Neural crest cell (in vitro differentiated cells): ENCODE data around the gene AZIN2. TPM values are rescaled to one million over a fixed set of nuclear protein-coding genes. Genes with fewer than 3 reads are reported as not detected.
"Not testable (repeated sequence)": the region's sequence is repeated elsewhere in the genome, so short reads cannot be mapped to it uniquely, and the experiment has no call there.

ENCODE experiments used
- DNase-seq: peaks from one replicate; pipeline ENCODE4 v3.0.0; 2021; ENCODE audit warnings: low read depth, mixed read lengths, low spot score
- H3K27ac Mint-ChIP-seq: one replicate; pipeline ENCODE4 v1.8.0; 2021; ENCODE audit warnings: mild to moderate bottlenecking, mixed read lengths; ENCODE audit not compliant: unreplicated experiment
- H3K27me3 Mint-ChIP-seq: 2 replicates; pipeline ENCODE4 v1.8.0; 2021; ENCODE audit warnings: low read depth, mild to moderate bottlenecking, mixed read lengths
- H3K36me3 Mint-ChIP-seq: 2 replicates; pipeline ENCODE4 v1.8.0; 2021; ENCODE audit warnings: low read depth, mild to moderate bottlenecking, mixed read lengths
- H3K4me1 Mint-ChIP-seq: 2 replicates; pipeline ENCODE4 v1.8.0; 2021; ENCODE audit warnings: mixed read lengths
- H3K4me3 Mint-ChIP-seq: one replicate; pipeline ENCODE4 v1.8.0; 2021; ENCODE audit warnings: mild to moderate bottlenecking, mixed read lengths
- H3K9me3 Mint-ChIP-seq: 2 replicates; pipeline ENCODE4 v1.8.0; 2021; ENCODE audit warnings: mixed read lengths
- CTCF ChIP-seq: fragments of 200-600 bp; sonication (generic); conservative IDR thresholded peaks from 2 replicates; pipeline ENCODE4 v1.5.0; 2021; ENCODE audit warnings: antibody characterized with exemption, mild to moderate bottlenecking
- total RNA-seq: library from RNA; stranded (reverse); gene quantifications from 2 replicates; pipeline ENCODE4 v1.2.1, GENCODE V29; 2021

Gene AZIN2
- total RNA-seq, 1 donor from 2014 or later, result 8.1 TPM

GRCh38 chr1:33097137-33097611, 16.2 kb downstream of the AZIN2 start:
- Mint-ChIP-seq H3K4me1 (peaks cover 17% of the 10 kb centered on the region), H3K9me3 (no peaks in the 10 kb centered on the region), H3K27me3 (no peaks in the 10 kb centered on the region), H3K36me3 (peaks cover 3% of the 10 kb centered on the region), H3K4me3 (no peak overlapping the region), H3K27ac (peak overlapping the region; percentile 35)
- no peak for TF ChIP-seq CTCF
- DNase-seq, result no peak

- H3K4me1 Mint-ChIP-seq, result peaks cover 12% of the 10 kb centered on the region
- no peak for TF ChIP-seq CTCF
- H3K4me3 Mint-ChIP-seq, result no peak overlapping the region
- H3K27me3 Mint-ChIP-seq, result no peaks in the 10 kb centered on the region
- no peaks in the 10 kb centered on the region for H3K9me3 Mint-ChIP-seq
- H3K27ac Mint-ChIP-seq, result no peak overlapping the region
- no peak for DNase-seq
- H3K36me3 Mint-ChIP-seq, result peaks cover 3% of the 10 kb centered on the region
These were observed 16.8 kb downstream of the AZIN2 start for GRCh38 chr1:33097762-33098161.

GRCh38 chr1:33098371-33098770, 17.4 kb downstream of the AZIN2 start:
- Mint-ChIP-seq H3K4me3 (no peak overlapping the region), H3K9me3 (no peaks in the 10 kb centered on the region), H3K4me1 (peaks cover 9% of the 10 kb centered on the region), H3K36me3 (peaks cover 3% of the 10 kb centered on the region), H3K27ac (no peak overlapping the region), H3K27me3 (no peaks in the 10 kb centered on the region)
- DNase-seq, result no peak
- TF ChIP-seq CTCF, result no peak

GRCh38 chr1:33099290-33100118, 18.6 kb downstream of the AZIN2 start:
- Mint-ChIP-seq H3K4me1 (peaks cover 9% of the 10 kb centered on the region), H3K36me3 (peaks cover 3% of the 10 kb centered on the region), H3K27ac (peak overlapping the region; percentile 43), H3K9me3 (no peaks in the 10 kb centered on the region), H3K4me3 (no peak overlapping the region), H3K27me3 (no peaks in the 10 kb centered on the region)
- no peak for DNase-seq
- no peak for TF ChIP-seq CTCF

GRCh38 chr1:33100119-33100415, 19.1 kb downstream of the AZIN2 start:
- H3K9me3 Mint-ChIP-seq, DNase-seq, H3K4me1 Mint-ChIP-seq, H3K27ac Mint-ChIP-seq, H3K27me3 Mint-ChIP-seq, H3K36me3 Mint-ChIP-seq, H3K4me3 Mint-ChIP-seq: not testable (repeated sequence)

GRCh38 chr1:33110477-33110876, 29.5 kb downstream of the AZIN2 start:
- no peak for DNase-seq
- Mint-ChIP-seq H3K36me3 (peaks cover 25% of the 10 kb centered on the region), H3K4me1 (no peaks in the 10 kb centered on the region), H3K27ac (no peak overlapping the region), H3K9me3 (peaks cover 18% of the 10 kb centered on the region), H3K4me3 (no peak overlapping the region), H3K27me3 (no peaks in the 10 kb centered on the region)
- TF ChIP-seq CTCF, result no peak
